ENCODE data around the gene SPOCK1.

- TF ChIP-seq, protein P1, sequence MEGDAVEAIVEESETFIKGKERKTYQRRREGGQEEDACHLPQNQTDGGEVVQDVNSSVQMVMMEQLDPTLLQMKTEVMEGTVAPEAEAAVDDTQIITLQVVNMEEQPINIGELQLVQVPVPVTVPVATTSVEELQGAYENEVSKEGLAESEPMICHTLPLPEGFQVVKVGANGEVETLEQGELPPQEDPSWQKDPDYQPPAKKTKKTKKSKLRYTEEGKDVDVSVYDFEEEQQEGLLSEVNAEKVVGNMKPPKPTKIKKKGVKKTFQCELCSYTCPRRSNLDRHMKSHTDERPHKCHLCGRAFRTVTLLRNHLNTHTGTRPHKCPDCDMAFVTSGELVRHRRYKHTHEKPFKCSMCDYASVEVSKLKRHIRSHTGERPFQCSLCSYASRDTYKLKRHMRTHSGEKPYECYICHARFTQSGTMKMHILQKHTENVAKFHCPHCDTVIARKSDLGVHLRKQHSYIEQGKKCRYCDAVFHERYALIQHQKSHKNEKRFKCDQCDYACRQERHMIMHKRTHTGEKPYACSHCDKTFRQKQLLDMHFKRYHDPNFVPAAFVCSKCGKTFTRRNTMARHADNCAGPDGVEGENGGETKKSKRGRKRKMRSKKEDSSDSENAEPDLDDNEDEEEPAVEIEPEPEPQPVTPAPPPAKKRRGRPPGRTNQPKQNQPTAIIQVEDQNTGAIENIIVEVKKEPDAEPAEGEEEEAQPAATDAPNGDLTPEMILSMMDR (IDR thresholded peaks at IDR 0.05) = no peak
- TF ChIP-seq POLR2A (IDR thresholded peaks at IDR 0.05) = no peak
These were observed 156.4 kb downstream of the SPOCK1 start for GRCh38 chr5:137342764-137343163.

All from Peyer's patch (tissue), 4 donors.